Stimulated activated CD8-positive, alpha-beta memory T cell treated with anti-CD3 and anti-CD28 coated beads, Interleukin-7, amount 100 ng/mL, for 24 hours (primary cell): ENCODE measurements around the gene NPFFR2.
"Not testable (repeated sequence)": the region's sequence is repeated elsewhere in the genome, so short reads cannot be mapped to it uniquely, and the experiment has no call there.

Experiments
- DNase-seq: peaks from one replicate; pipeline ENCODE4 v3.0.0-alpha.2; 2020; ENCODE audit warnings: low read depth

NPFFR2 gene

DNA sequence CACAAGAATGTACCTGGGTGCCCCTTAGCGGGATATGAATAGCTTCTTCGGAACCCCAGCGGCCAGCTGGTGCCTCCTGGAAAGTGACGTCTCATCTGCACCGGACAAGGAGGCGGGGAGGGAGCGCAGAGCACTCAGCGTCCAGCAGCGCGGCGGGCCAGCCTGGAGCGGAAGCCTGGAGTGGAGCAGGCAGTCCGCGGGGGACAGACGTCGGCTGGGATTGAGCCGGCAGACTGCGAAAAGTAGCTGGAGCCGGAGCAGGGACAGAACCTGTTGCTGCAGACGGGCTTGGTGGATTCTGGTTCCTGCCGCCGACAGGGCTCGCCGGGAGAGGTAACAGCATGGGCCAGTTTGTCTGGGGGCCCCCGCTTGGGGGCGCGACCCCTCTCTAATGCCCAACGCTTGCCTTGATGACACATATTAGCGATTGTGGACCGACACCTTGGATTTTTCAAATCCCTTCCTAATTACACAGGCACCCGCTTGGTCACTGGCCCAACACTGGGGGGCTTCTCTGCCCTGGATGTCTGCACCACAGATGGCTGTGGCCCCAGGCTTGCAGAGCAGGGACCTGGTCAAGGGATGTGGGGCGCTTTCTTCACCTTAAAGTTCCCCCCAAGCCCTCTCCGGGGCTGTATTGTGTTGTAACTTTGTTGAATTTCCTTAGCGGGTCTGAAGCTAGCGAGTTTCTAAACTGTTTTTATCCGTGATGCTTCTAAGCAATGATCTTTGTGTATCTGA is at the start of gene NPFFR2:
Gene NPFFR2, plus strand, starts transcription at position 133 of the 741 bp plus-strand sequence. CDS start 96,592 bp downstream, outside the sequence.
- DNase-seq = no peak

DNA sequence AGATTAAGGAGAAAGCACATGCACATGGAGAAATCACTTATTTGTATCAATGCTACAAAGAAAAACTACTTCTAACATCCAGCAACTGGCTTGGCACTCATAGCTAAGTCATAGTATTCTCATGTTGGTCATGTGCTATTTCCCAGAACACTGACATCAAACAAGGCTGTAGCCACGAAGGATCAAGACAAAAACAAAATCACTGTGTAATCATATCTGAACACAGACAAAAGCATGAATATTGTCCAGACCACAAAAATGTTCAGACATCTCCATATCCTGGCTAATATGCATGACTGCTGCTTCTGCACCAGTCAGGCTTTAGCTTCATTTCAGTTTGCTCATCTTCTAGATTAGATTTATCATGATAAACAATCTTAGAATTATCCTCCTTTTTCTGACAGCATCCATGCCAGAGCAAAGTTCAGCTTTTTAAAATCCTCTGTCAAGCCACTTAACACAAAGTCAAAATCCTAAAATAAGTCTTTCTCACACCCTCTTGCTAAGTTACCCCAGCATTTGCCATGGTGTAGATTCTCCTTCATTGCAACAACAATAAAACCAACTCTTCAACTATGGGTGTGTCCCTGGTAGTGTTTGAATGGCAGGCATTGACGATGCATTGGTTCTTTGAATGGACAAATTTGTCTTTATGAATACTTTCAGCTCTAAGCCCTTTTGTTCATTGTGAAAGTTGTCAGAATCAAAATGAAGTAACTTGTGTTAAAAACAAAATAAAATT is 39.1 kb upstream of the NPFFR2 start:
- no peak for DNase-seq

DNA sequence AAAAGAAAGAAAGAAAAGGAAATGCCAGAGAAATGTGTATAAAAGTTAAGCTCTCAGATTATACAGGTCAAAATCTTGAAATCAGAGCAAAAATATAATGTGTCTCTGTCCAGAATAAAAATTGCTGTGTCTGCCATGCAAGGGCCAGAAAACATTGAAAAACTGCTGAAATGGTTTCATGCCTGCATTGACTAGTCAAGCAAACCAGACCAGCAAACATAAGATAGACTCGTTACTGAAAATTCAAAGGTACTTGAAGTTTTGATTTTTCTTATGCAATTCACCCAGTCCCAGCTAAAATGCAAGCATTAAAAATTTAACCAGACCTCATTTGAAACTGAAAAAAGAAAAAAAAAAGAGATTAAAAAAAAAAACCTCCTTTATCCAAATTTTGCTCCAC is 37.2 kb upstream of the NPFFR2 start:
- DNase-seq = no peak

DNA sequence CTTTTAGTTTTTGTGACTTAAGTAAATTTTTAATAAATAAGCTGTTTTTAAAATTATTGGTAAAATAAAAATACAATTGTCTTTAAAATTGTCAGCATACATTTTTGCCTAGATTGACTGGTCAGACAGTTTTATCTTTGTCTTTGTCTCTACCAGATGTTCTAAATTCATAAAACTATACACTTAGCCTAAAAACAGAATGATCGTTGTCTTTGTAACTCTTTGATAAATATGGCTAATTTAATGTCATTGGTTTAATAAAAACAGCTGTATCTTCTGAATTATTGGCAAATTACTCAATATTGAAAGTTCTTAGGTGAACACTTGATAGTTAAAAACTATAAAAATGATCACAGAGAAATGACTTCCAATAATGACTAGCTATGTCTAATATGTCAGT is 36.5 kb upstream of the NPFFR2 start:
- DNase-seq = no peak

DNA sequence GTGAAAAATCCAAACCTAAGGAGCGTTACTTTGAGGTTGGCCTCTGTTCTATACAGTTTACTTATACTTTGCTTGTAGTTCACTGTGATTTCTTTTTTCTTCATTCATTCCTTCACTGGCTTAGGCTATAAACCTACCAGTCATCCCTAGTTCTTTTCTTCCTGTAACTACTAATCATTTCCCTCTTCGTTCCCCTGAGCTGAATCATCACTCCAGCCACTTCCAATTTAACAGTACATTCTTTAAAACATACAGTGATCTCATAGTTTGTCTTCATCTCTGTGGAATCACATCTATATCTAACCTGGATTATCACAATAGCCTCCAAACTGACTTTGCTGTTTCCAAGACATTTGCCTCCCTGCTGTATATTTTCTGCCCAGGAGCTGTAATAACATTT is 25.2 kb upstream of the NPFFR2 start:
- no peak for DNase-seq

DNA sequence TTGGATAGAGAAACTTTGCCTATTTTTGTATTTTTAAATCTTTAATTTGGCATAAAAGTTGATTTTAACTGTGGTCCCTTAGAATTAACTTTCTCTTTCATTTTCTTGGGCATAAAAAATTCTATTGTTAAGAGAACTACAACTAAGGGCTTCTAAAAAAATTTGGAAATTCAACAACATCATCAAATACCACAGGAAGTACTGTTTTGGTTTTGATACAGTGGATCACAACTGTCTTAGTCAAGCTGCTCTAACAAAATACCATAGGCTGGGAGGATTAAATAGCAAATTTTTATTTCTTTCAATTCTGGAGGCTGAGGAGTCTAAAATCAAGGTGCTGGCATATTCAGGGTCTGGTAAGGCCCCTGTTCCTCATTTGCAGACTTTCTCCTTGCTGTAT is 19.9 kb upstream of the NPFFR2 start:
- DNase-seq = no peak

DNA sequence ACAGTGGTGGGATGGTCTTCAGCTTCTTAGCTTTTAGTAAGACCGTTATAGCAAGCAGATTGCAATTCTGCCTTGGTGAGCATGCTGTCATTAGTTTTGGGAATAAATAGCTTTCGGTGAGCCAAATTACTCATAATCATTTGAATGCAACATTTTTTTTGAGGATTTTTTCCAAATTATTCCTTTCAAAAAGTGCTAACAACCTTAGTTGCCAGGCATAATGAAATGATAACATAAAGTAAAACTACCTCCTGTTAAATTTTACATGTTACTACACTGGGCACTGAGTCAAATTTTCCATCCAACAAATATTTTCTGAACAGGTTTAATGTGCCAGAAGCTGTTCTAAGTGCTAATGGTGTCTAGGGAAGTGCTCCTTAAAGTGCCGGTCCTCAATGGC is 15.8 kb upstream of the NPFFR2 start:
- DNase-seq = no peak

DNA sequence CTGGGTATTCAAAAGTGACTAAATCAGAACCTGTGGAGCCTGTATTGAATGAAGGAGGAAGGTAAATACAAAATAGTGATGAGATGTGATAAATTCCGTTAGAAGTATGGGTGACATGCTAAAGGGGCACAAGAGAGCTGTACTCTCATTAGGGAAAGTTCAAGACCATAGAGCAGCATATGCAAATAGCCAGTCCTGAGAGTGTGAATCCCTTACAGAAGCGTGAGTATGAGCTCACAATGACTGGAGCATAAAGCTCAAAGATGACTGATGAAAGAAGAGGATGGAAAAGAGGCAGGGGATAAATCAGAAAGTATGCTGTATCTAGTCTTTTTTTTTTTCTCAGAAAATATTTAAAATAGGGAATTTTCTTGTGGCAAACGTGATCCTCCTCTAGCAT is 12.1 kb upstream of the NPFFR2 start:
- DNase-seq = no peak

DNA sequence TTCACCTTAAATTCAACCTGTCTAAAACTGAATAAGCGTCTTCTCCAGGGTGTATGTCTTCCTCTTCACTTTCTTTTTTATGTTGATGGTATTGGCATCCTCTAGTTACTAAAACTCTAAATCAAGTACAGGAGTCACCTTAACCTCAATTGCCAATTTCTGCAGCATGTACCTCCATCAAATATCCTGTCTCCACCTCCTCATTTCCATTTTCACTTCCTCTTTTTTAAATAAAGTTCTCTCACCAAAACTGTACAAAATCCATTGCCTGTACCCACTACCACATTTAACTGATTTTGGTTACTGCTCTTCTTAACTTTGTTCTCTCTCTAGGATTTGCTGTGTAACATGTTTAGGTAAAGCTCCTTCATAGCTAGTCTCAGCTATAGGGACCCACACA is 9.2 kb upstream of the NPFFR2 start:
- DNase-seq = no peak

DNA sequence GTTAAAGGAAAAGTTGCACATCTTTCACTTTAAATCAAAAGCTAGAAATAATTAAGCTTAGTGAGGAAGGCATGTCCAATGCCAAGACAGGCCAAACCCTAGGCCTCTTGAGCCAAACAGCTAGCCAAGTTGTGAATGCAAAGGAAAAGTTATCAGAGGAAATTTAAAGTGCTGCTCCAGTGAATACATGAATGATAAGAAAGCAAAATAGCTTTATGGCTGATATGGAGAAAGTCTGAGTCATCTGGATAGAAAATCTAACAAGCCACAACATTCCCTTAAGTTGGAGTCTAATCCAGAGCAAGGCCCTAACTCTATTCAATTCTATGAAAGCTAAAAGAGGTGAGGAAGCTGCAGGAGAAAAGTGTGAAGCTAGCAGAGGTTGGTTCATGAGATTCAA is 23.8 kb downstream of the NPFFR2 start:
- DNase-seq = no peak

DNA sequence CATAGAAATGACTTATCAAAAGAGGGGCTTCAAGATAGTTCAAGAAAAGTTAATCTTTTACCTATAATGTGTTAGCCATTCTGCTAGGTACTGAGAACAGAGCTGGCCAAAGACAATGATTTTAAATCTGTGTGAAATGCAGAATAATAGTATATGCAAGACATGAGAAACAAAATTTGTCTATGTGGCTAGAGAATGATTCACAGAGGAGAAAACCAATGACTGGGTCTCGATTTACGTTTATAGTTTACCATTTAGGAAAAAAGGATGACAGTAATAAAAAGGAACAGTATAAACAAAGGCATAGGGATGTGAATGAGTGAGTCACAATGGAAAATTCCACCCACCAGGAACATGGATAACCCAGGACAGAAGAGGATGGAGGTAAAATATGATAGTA is 31.9 kb downstream of the NPFFR2 start:
- no peak for DNase-seq

DNA sequence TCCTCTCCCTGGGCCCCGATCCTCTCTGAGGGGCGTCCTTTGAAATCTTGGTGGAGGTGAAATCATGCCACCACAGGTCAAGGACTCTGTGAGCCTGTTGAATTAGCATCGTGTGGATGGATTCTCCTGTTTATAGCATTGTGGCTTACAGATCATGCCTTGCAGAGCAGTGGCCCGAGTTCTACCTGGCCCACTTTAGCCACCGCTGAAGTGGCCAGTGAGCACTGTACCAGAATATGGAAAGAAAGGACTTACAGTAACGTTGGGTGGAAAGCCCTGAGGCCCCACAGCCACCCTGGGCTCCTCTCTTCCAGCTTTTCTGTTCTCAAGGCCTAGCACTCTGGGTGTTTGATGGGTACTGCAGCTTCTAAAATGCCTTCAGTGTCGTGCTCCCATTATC is 35.3 kb downstream of the NPFFR2 start:
- no peak for DNase-seq

DNA sequence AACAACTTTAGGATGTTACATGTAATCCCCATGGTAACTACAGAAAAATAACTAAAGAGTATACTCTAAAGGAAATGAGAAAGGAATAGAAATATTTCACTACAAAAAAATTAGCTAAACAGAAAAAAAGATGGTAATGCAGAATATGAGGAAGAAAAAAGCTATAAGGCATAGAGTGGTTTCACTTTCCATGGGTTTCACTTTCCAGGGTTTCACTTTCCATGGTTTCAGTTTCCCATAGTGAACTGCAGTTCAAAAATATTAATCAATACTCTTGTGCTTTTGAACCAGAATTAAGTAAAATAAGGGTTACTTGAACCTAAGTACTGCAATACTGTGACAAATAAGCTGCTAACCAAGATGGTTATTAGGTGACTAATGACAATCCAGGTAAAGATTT is 42.0 kb downstream of the NPFFR2 start:
- DNase-seq = no peak

DNA sequence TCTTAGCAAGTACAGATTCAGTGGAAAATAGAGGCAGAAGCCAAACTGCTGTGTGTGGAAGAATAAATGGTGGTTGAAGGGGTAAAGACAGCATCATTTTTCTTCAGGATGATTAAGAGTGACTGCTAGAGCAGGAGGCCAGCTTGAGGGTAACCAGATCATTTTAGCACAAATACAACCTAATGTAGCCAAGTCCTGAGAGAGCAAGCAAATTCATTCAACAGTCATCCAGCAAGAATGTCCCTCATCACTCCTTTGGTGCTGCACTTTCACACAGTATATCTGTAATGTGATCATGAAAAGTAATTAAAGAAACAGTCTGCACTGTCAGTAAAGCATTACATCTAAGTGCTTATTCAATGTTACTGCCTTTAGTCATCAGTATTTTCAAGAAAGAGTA is 44.8 kb downstream of the NPFFR2 start:
- DNase-seq = no peak

DNA sequence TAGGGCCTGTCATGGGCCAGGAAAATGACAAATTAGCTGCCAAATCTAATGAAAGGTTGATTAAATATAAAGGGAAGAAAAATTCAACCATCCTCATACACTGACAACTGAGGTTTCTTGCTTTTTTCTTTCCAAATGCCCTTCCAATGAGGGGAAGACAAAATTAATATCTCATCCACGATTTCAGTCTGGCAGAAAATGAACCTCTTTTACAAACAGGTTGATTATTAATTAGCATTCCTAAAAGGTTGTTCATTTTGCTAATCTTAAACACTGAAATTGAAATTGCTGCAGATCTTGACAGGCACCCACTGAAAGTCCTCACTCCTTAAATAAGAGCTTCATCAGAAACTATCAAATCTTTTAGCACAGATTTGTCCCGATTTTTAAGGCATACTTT is 45.5 kb downstream of the NPFFR2 start:
- DNase-seq = no peak

DNA sequence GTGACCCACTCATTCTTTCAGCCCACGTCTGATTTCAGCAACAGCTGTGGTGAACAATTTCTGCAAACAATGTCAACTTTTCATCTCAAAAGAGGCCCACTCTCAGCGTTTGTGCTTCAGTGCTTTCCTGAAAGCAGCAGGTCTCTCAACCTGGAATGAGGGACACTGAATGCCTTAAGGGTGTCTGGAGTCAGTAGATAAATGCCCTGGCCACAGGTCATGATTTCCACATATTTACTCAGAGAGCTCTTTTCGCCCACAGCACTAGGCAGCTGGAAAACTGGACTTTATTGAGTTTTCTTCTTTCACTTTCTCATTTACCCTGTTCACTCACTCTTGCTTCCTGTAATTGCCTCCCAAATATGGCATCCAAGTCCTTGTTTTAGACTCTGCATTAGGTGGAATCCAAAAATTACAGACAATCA is 52.8 kb downstream of the NPFFR2 start:
- no peak for DNase-seq

DNA sequence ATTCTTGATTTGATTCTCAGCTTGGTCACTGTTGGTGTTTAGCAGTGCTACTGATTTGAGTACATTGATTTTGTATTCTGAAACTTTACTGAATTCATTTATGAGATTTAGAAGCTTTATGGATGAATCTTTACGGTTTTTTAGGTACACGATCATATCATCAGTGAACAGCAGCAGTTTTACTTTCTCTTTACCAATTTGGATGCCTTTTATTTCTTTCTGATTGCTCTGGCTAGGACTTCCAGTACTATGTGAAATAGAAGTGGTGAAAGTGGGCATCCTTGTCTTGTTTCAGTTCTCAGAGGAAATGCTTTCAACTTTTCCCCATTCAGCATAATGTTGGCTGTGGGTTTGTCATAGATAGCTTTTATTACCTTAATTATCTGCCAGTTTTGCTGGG is 58.8 kb downstream of the NPFFR2 start:
- not testable (repeated sequence) for DNase-seq

DNA sequence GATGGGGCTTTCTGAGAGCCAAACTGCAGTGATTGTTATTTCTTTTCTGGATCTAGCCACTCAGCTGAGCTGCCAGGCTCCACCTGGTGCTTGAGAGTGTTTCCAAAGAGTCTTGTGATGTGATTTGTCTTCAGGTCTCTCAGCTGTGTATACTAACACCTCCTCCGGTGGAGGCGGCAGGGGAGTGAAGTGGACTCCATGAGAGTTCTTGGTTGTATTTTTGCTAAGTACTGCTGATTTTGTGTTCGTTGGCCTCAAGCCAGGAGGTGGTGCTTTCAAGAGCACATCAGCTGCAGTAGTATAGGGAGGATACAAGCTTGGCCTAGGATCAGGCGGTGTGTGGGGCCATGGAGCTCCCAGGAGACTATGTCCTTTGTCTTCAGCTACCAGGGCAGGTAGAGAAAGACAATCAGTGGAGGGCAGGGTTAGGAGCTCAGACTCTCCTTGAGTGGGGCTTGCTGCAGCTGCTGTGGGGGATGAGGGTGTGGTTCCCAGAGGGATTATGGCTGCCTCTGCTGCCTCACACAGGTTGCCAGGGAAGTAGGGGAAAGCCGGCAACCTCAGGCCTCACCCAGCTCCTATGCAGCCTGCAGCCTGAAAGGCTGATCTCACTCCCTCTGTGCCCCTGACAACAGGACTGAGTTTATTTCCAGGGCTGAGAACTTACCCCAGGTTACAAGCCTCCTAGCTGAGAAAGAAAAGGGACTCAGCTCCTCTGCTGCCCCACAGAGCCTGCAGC is 62.4 kb downstream of the NPFFR2 start:
- DNase-seq = no peak

DNA sequence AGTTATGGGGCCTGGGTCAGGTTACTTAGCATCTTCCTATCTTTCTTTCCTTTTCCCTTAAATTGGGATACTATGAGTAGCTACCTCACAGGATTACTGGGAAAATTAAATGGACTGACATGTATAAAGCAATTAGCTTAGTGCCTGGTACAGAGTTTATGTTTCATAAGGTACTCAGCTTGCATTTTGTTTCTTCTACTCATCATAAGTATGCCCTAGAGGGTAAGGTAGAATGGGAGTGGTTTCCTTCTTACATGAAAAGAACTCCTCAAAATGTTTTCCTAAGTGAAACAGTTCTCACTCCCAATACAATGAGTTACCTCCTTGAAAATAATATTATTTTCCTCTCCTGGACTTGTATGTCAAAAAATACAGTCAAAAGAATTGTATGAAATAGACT is 75.7 kb downstream of the NPFFR2 start:
- DNase-seq = no peak

DNA sequence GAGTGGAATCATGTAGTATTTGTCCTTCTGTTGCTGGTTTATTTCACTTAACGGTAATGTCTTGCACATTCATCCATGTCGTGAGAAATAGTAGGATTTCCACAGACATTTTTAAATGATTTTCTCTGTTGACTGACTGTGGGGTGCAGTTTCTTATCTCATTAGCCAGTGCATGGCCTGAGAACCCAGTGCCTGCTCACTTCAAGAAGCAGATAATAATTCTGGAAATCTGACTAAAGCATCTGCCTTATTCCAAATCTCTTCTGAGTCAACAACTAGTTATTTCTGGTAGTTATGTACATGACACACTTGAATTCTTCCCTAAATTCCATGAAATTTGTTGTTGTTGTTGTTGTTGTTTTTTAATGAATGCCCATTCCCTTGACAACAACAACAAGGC is 77.6 kb downstream of the NPFFR2 start:
- no peak for DNase-seq

DNA sequence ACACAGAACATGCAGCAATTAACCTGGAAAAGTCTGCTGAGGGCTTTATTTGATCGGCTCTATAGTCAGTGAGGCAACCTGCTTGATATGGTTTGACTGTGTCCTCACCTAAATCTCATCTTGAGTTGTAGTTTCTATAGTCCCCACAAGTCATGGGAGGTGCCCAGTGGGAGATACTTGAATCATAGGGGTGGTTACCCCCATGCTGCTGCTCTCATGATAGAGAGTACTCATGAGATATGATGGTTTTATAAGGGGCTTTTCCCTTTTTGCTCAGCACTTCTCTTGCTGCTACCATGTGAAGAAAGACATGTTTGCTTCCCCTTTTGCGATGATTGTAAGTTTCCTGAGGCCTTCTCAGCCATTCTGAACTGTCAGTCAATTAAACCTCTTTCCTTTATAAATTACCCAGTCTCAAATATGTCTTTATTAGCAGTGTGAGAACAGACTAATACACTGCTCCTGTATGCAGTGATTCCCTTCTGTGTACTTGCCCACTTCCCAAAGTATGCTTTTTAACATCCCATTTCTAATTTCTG is 78.2 kb downstream of the NPFFR2 start:
- no peak for DNase-seq

DNA sequence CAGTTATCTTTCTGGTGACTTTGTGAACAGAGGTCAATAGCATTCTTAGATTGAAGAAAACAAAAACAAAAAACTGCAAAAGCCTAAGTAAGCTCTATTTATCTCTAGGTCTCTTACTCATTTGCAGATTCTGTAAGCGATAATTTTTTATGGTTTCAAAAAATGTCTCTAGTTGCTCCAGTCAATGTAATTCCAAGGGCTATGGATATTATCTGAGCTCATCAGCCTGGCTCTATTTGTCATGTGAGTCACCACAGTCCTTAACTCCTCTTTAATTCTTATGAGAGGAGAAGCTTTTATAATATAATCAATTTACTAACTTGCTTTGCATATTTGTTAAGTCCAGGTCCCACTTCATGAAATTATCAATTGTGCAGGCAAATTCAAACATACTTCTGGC is 79.1 kb downstream of the NPFFR2 start:
- no peak for DNase-seq

DNA sequence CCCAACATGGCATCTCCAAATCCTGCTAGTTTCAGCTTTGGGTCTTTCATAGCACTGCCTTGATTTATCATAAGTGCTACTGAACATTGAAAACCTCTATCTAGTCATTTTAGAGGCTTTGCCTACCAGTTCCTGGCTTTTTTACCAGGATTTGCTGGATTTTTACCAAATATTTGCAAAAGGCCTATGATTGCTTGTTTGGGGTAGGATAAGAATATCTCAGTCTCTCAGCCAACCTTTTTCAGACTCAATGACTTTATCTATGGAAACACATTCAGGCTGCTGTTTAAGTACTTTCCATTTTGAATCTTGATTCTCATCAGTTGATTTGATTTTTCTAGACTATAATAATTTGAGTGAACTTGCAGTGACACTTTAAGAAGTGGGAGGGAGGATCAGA is 80.1 kb downstream of the NPFFR2 start:
- no peak for DNase-seq
